HG02763 (cell line): ENCODE data around the gene PLCH1.

ENCODE experiments used
- ATAC-seq: cut with Tn5 transposase; IDR thresholded peaks from one replicate; pipeline ENCODE4 v1.9.1; 2021; ENCODE audit warnings: mild to moderate bottlenecking, moderate library complexity; ENCODE audit not compliant: unreplicated experiment

The PLCH1 gene

GRCh38 chr3:155688481-155688880, 56.4 kb downstream of the PLCH1 start:
- ATAC-seq: no peak

GRCh38 chr3:155683344-155683720, 61.5 kb downstream of the PLCH1 start:
- no peak for ATAC-seq

GRCh38 chr3:155682426-155683343, 62.2 kb downstream of the PLCH1 start:
- ATAC-seq: no peak

- ATAC-seq: no peak
Measured at GRCh38 chr3:155676252-155676981, 68.5 kb downstream of the PLCH1 start.

- no peak for ATAC-seq
Measured at GRCh38 chr3:155675094-155675493, 69.8 kb downstream of the PLCH1 start.

GRCh38 chr3:155673421-155673820, 71.5 kb downstream of the PLCH1 start:
- no peak for ATAC-seq

GRCh38 chr3:155670335-155670734, 74.5 kb downstream of the PLCH1 start:
- no peak for ATAC-seq

GRCh38 chr3:155667988-155668387, 76.9 kb downstream of the PLCH1 start:
- no peak for ATAC-seq

GRCh38 chr3:155664925-155665695, 79.8 kb downstream of the PLCH1 start:
- ATAC-seq: no peak

- ATAC-seq: no peak
Measured at GRCh38 chr3:155663467-155664212, 81.2 kb downstream of the PLCH1 start.

- no peak for ATAC-seq
Measured at GRCh38 chr3:155661760-155662159, 83.1 kb downstream of the PLCH1 start.

- no peak for ATAC-seq
Measured at GRCh38 chr3:155661042-155661441, 83.8 kb downstream of the PLCH1 start.

GRCh38 chr3:155658671-155659261, 86.1 kb downstream of the PLCH1 start:
- no peak for ATAC-seq

GRCh38 chr3:155658006-155658405, 86.9 kb downstream of the PLCH1 start:
- no peak for ATAC-seq

GRCh38 chr3:155657161-155657560, 87.7 kb downstream of the PLCH1 start:
- ATAC-seq: no peak

- no peak for ATAC-seq
Measured at GRCh38 chr3:155656466-155656865, 88.4 kb downstream of the PLCH1 start.

- no peak for ATAC-seq
Measured at GRCh38 chr3:155651489-155652218, 93.2 kb downstream of the PLCH1 start.

GRCh38 chr3:155648013-155648591, 96.8 kb downstream of the PLCH1 start:
- no peak for ATAC-seq

- ATAC-seq: no peak
Measured at GRCh38 chr3:155647206-155647605, 97.7 kb downstream of the PLCH1 start.
